Gastroesophageal sphincter (tissue), 2 donors: ENCODE data around the gene SCGB1D1.

Experiments
- EP300 ChIP-seq: sonication (generic); formaldehyde crosslinking; IDR thresholded peaks from one replicate; pipeline ENCODE4 v1.6.1; 2017; ENCODE audit warnings: antibody characterized with exemption, mild to moderate bottlenecking
- POLR2A ChIP-seq, 2 donors: fragments of 450-650 bp; IDR thresholded peaks; one replicate each; pipeline ENCODE4 v1.6.1; 2017; ENCODE audit warnings: antibody characterized with exemption in 2 of 2, mild to moderate bottlenecking in 2 of 2, moderate library complexity in 1 of 2
- POLR2AphosphoS5 ChIP-seq: sonication (generic); formaldehyde crosslinking; IDR thresholded peaks from one replicate; pipeline ENCODE4 v1.6.1; 2017; ENCODE audit warnings: antibody characterized with exemption

DNA sequence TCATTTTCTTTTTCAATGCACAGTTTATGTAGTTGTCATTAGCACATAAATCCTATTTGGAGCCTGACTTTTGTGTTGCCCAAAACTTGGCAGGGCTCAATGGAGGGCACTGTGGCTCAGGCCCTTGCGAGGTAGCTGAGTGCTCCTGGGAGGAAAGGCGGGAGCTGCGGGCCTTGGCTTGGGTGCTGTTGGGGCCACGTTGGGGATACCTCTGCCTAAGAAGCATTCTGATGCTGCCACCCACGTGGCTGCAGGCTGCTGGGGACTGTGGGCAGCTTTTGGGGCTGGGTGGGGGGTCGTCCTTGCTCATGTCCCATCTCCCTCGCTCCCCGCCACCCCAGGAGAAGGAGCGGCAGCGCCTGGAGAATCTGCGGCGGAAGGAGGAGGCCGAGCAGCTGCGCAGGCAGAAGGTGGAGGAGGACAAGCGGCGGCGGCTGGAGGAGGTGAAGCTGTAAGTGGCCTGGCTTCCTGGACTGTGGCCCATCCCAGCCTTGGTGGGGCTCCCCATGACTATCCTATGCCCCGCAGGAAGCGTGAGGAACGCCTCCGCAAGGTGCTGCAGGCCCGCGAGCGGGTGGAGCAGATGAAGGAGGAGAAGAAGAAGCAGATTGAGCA is 45.3 kb upstream of the SCGB1D1 start:
- TF ChIP-seq EP300 = no peak
- TF ChIP-seq POLR2AphosphoS5 = no peak
- no peak for TF ChIP-seq POLR2A (IDR thresholded peaks at IDR 0.05)
